ENCODE data around the gene AGMO.

- TF ChIP-seq CTCF (IDR thresholded peaks at IDR 0.05) (no peak), POLR2AphosphoS5 (IDR thresholded peaks at IDR 0.05) (no peak), POLR2A (IDR thresholded peaks at IDR 0.05) (no peak)
Measured at GRCh38 chr7:15440482-15440881, 121.3 kb downstream of the AGMO start.
